HepG2 (cell line): ENCODE results near the gene STK11. TPM values are rescaled to one million over a fixed set of nuclear protein-coding genes. Genes with fewer than 3 reads are reported as not detected.

ENCODE experiments used
- HIVEP1 ChIP-seq: sonication (generic); formaldehyde crosslinking; IDR thresholded peaks from 2 replicates; pipeline ENCODE4 v1.4.0; 2020; ENCODE audit warnings: mild to moderate bottlenecking, missing genetic modification reagents
- MAFG ChIP-seq: sonication (generic); formaldehyde crosslinking; IDR thresholded peaks from 2 replicates; pipeline ENCODE4 v1.5.1; 2020; ENCODE audit warnings: mild to moderate bottlenecking, missing genetic modification reagents
- MBD4 ChIP-seq: IDR thresholded peaks from 2 replicates; pipeline ENCODE4 v1.6.1; 2012; ENCODE audit warnings: low read length, inconsistent platforms, borderline replicate concordance
- NKX3-1 ChIP-seq: sonication (generic); formaldehyde crosslinking; IDR thresholded peaks from 2 replicates; pipeline ENCODE4 v1.5.0; 2020; ENCODE audit warnings: missing genetic modification reagents
- RFX5 ChIP-seq: IDR thresholded peaks from 2 replicates; pipeline ENCODE4 v1.6.1; 2011; ENCODE audit warnings: low read depth, low read length, improper control_type of control experiment
- SALL1 ChIP-seq: sonication (generic); formaldehyde crosslinking; IDR thresholded peaks from 2 replicates; pipeline ENCODE4 v1.8.0; 2022; ENCODE audit warnings: mild to moderate bottlenecking, missing genetic modification reagents
- STAT5B ChIP-seq: sonication (generic); formaldehyde crosslinking; IDR thresholded peaks from 2 replicates; pipeline ENCODE4 v1.4.0; 2020; ENCODE audit warnings: missing genetic modification reagents
- ZIK1 ChIP-seq: sonication (generic); formaldehyde crosslinking; IDR thresholded peaks from 2 replicates; pipeline ENCODE4 v1.5.0; 2020; ENCODE audit warnings: mild to moderate bottlenecking, low read depth, missing genetic modification reagents, borderline replicate concordance
- polyA plus RNA-seq, 8 experiments: library from polyadenylated mRNA; depleted of rRNA in 3 of 8; stranded (reverse) in 7 of 8; unstranded in 1 of 8; fragments of >200 nt; fragmentation: Illumina TruSeq in 4 of 8; extraction: Trizol in 4 of 8; gene quantifications; 2 replicates each; pipeline versions ENCODE4 v1.2.1 to v1.2.3, GENCODE V29; 2011 to 2016; ENCODE audit warnings: low read depth in 4 of 8, missing spikeins in 1 of 8, mixed read lengths in 1 of 8; ENCODE audit not compliant: insufficient read depth in 1 of 8
- total RNA-seq, 5 experiments: library from RNA; depleted of rRNA; stranded (reverse); fragments of >200 nt; fragmentation: Illumina TruSeq; extraction: Trizol; gene quantifications; 2 replicates each; pipeline ENCODE4 v1.2.3, GENCODE V29; 2016; ENCODE audit warnings: low read depth in 1 of 5
- TF ChIP-seq, protein P1 (sequence below): sonication (generic); formaldehyde crosslinking; IDR thresholded peaks from 2 replicates; pipeline ENCODE4 v1.8.1; 2022; ENCODE audit warnings: mild to moderate bottlenecking, missing genetic modification reagents
- TF ChIP-seq, protein P2 (sequence below): sonication (generic); formaldehyde crosslinking; conservative IDR thresholded peaks from 2 replicates; pipeline ENCODE4 v1.4.0; 2020; ENCODE audit warnings: mild to moderate bottlenecking, missing genetic modification reagents, moderate library complexity
- TF ChIP-seq, protein P3 (sequence below): sonication (generic); formaldehyde crosslinking; IDR thresholded peaks from 2 replicates; pipeline ENCODE4 v1.5.0; 2020; ENCODE audit warnings: missing genetic modification reagents
- TF ChIP-seq, protein P4 (sequence below): sonication (generic); formaldehyde crosslinking; IDR thresholded peaks from one replicate; pipeline ENCODE4 v1.5.1; 2020; ENCODE audit warnings: mild to moderate bottlenecking, missing genetic modification reagents; ENCODE audit errors: not compliant biosample characterization

The STK11 gene
- total and polyA plus RNA-seq, 2 of the 13 experiments (the other 11 are each of a cell fraction or from before 2014, with no cell fraction given) = 27.5 to 43.6 TPM

DNA sequence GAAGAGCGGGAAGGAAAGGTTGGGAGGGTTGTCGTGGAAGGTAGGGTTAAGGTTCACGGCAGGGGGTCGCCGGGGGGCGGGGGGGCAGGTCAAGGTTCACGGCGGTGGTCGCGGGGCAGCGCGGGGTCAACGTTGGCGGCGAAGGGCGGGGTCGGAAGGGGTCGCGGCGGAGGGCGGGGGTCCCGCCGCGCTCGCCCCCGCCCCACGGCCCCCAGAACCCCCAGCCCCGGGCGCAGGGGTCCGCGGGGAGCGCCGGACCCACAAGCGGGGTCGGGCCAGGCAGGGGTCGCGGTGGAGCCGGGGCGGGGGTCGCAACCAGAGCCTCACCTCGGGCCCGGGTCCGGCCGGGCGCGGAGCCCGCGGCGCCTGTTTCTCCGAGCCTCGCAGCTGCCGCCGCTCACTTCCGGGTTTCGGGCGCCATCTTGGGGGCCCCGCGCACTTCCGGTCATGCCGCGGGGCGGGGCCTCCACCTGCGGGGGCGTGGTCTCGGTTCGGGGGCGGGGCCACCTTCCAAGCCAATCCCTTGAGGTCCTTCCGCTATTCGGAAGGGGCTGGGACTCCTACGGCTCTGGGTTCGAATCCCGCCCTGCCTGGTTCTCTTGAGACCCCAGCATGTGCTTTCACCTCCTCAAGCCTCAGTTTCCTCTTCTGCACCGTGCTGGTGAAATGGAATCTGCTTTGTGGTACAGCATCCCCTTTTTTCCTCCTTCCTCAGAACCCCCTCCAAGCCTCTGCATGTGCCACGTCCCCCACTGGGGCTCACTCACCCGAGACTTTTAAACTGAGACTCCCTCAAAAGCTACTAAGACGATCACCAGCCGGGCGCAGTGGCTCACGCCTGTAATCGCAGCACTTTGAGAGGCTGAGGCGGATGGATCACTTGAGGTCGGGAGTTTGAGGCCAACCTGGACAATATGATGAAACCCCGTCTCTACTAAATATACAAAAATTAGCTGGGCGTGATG is 31.5 kb upstream of the STK11 start, which contains the start of gene SBNO2 (continued):
- TF ChIP-seq, protein P1, sequence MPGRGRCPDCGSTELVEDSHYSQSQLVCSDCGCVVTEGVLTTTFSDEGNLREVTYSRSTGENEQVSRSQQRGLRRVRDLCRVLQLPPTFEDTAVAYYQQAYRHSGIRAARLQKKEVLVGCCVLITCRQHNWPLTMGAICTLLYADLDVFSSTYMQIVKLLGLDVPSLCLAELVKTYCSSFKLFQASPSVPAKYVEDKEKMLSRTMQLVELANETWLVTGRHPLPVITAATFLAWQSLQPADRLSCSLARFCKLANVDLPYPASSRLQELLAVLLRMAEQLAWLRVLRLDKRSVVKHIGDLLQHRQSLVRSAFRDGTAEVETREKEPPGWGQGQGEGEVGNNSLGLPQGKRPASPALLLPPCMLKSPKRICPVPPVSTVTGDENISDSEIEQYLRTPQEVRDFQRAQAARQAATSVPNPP = no peak
- peak; percentile 54; the same call in 1 of the 2 replicates for TF ChIP-seq NKX3-1
- no peak for TF ChIP-seq RFX5
- TF ChIP-seq STAT5B (CRISPR knock-in tag) = no peak
- TF ChIP-seq MBD4 = no peak
- 0 out of 2 replicates have a peak, but pooled peaks have one; percentile 33 for TF ChIP-seq ZIK1 (CRISPR knock-in tag)
- TF ChIP-seq MAFG = no peak
- TF ChIP-seq, protein P2, sequence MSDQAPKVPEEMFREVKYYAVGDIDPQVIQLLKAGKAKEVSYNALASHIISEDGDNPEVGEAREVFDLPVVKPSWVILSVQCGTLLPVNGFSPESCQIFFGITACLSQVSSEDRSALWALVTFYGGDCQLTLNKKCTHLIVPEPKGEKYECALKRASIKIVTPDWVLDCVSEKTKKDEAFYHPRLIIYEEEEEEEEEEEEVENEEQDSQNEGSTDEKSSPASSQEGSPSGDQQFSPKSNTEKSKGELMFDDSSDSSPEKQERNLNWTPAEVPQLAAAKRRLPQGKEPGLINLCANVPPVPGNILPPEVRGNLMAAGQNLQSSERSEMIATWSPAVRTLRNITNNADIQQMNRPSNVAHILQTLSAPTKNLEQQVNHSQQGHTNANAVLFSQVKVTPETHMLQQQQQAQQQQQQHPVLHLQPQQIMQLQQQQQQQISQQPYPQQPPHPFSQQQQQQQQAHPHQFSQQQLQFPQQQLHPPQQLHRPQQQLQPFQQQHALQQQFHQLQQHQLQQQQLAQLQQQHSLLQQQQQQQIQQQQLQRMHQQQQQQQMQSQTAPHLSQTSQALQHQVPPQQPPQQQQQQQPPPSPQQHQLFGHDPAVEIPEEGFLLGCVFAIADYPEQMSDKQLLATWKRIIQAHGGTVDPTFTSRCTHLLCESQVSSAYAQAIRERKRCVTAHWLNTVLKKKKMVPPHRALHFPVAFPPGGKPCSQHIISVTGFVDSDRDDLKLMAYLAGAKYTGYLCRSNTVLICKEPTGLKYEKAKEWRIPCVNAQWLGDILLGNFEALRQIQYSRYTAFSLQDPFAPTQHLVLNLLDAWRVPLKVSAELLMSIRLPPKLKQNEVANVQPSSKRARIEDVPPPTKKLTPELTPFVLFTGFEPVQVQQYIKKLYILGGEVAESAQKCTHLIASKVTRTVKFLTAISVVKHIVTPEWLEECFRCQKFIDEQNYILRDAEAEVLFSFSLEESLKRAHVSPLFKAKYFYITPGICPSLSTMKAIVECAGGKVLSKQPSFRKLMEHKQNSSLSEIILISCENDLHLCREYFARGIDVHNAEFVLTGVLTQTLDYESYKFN = no peak
- 0 out of 2 replicates have a peak, but pooled peaks have one; percentile 31 for TF ChIP-seq HIVEP1 (CRISPR knock-in tag)
- TF ChIP-seq, protein P3, sequence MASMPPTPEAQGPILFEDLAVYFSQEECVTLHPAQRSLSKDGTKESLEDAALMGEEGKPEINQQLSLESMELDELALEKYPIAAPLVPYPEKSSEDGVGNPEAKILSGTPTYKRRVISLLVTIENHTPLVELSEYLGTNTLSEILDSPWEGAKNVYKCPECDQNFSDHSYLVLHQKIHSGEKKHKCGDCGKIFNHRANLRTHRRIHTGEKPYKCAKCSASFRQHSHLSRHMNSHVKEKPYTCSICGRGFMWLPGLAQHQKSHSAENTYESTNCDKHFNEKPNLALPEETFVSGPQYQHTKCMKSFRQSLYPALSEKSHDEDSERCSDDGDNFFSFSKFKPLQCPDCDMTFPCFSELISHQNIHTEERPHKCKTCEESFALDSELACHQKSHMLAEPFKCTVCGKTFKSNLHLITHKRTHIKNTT (CRISPR knock-in tag) = no peak
- TF ChIP-seq, protein P4, sequence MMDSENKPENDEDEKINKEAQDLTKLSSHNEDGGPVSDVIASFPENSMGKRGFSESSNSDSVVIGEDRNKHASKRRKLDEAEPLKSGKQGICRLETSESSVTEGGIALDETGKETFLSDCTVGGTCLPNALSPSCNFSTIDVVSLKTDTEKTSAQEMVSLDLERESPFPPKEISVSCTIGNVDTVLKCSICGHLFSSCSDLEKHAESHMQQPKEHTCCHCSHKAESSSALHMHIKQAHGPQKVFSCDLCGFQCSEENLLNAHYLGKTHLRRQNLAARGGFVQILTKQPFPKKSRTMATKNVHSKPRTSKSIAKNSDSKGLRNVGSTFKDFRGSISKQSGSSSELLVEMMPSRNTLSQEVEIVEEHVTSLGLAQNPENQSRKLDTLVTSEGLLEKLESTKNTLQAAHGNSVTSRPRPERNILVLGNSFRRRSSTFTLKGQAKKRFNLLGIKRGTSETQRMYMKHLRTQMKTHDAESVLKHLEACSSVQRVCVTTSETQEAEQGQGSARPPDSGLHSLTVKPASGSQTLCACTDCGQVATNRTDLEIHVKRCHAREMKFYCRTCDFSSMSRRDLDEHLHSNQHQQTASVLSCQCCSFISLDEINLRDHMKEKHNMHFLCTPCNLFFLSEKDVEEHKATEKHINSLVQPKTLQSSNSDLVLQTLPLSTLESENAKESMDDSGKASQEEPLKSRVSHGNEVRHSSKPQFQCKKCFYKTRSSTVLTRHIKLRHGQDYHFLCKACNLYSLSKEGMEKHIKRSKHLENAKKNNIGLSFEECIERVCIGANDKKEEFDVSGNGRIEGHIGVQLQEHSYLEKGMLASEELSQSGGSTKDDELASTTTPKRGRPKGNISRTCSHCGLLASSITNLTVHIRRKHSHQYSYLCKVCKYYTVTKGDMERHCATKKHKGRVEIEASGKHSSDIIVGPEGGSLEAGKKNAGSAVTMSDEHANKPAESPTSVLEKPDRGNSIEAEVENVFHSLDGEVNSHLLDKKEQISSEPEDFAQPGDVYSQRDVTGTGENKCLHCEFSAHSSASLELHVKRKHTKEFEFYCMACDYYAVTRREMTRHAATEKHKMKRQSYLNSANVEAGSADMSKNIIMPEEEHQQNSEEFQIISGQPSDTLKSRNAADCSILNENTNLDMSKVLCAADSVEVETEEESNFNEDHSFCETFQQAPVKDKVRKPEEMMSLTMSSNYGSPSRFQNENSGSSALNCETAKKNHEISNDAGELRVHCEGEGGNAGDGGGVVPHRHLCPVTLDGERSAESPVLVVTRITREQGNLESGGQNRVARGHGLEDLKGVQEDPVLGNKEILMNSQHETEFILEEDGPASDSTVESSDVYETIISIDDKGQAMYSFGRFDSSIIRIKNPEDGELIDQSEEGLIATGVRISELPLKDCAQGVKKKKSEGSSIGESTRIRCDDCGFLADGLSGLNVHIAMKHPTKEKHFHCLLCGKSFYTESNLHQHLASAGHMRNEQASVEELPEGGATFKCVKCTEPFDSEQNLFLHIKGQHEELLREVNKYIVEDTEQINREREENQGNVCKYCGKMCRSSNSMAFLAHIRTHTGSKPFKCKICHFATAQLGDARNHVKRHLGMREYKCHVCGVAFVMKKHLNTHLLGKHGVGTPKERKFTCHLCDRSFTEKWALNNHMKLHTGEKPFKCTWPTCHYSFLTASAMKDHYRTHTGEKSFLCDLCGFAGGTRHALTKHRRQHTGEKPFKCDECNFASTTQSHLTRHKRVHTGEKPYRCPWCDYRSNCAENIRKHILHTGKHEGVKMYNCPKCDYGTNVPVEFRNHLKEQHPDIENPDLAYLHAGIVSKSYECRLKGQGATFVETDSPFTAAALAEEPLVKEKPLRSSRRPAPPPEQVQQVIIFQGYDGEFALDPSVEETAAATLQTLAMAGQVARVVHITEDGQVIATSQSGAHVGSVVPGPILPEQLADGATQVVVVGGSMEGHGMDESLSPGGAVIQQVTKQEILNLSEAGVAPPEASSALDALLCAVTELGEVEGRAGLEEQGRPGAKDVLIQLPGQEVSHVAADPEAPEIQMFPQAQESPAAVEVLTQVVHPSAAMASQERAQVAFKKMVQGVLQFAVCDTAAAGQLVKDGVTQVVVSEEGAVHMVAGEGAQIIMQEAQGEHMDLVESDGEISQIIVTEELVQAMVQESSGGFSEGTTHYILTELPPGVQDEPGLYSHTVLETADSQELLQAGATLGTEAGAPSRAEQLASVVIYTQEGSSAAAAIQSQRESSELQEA (CRISPR knock-in tag) = no peak
- TF ChIP-seq SALL1 (CRISPR knock-in tag) = no peak
